Measurements from ENCODE around the gene TIMM8A. TPM values are rescaled to one million over a fixed set of nuclear protein-coding genes. Genes with fewer than 3 reads are reported as not detected.

Gene TIMM8A, protein sequence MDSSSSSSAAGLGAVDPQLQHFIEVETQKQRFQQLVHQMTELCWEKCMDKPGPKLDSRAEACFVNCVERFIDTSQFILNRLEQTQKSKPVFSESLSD
- total RNA-seq (10 to 100 TPM in 3 of 7 donors, 1 to 10 TPM in 4; 4.7 to 13.3 (median 10.0) TPM), polyA plus RNA-seq (1 to 10 TPM; 6.0 to 7.0 TPM)
- long read RNA-seq, donor 1, partial matches to known transcripts = 0 of 5 reads
- long read RNA-seq, donor 1, other reads (novel, unspliced or antisense) = 2 of 5 reads
- long read RNA-seq, donor 2, transcript TIMM8A-205 (2 exons, 1,194 nt) = major isoform, 6 of 6 reads
- long read RNA-seq, donor 2, partial matches to known transcripts = 0 of 6 reads
- long read RNA-seq, donor 2, other reads (novel, unspliced or antisense) = 0 of 6 reads
- long read RNA-seq, donor 3, partial matches to known transcripts = 0 of 4 reads
- long read RNA-seq, donor 3, other reads (novel, unspliced or antisense) = 1 of 4 reads

DNA sequence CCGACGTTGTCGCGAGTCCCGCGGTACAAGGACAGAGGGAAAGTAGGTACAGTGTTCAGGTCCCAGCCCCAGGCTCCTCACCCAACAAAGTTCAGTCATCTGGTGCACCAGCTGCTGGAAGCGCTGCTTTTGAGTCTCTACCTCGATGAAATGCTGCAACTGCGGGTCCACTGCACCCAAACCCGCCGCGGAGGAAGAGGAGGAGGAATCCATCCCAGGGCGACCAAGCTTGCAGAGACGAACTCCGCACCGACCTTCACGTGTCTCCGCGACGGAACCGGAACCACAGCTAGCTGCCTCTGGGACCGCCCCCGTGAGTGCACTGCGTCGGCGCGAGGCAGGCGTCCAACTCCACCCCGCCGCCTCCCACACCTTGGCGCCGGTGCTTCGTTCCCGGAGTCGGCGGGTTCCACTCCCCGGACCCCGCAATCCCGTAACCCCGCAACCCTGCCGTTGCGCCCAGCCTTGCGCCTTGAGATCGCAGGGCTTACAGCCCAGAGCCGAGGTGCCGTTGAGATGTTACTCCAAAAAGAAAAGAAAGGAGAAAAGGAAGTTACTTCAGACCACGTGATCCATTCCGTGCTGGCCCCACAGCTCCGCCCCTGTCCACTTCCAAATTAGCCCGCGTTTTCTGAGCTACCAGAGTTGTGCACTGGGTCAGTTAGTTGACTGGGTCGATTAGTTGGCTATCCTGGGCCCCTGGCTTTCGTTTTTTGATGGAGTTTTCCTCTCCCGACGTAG is at the start of gene TIMM8A:
Gene TIMM8A, minus strand, starts transcription at position 291 of the 741 bp plus-strand sequence. Its CDS starts 78 bp downstream, at position 213.
- Histone ChIP-seq H3K27ac (peak within 1 kb of the TSS; percentile 69 to 91), H3K36me3 (no peaks in the 10 kb centered on the region), H3K4me3 (peak within 1 kb of the TSS; percentile 65), H3K9me3 (no peaks in the 10 kb centered on the region), H3K4me1 (ENCODE audit: insufficient read depth) (no peaks in the 10 kb centered on the region), H3K27me3 (no peaks in the 10 kb centered on the region)
- 24 to 39% (median 32%) methylated on average over 54 to 55 of the region's 55 CpGs for WGBS, 3 donors
- TF ChIP-seq, protein P1, sequence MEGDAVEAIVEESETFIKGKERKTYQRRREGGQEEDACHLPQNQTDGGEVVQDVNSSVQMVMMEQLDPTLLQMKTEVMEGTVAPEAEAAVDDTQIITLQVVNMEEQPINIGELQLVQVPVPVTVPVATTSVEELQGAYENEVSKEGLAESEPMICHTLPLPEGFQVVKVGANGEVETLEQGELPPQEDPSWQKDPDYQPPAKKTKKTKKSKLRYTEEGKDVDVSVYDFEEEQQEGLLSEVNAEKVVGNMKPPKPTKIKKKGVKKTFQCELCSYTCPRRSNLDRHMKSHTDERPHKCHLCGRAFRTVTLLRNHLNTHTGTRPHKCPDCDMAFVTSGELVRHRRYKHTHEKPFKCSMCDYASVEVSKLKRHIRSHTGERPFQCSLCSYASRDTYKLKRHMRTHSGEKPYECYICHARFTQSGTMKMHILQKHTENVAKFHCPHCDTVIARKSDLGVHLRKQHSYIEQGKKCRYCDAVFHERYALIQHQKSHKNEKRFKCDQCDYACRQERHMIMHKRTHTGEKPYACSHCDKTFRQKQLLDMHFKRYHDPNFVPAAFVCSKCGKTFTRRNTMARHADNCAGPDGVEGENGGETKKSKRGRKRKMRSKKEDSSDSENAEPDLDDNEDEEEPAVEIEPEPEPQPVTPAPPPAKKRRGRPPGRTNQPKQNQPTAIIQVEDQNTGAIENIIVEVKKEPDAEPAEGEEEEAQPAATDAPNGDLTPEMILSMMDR (IDR thresholded peaks at IDR 0.05) = no peak
- TF ChIP-seq EP300 (IDR thresholded peaks at IDR 0.05) (no peak), POLR2A (IDR thresholded peaks at IDR 0.05) (no peak)
- intact Hi-C loops (cut with DNase I) = no loop called here
- peak; percentile 69 to 84 (median 75) for DNase-seq

DNA sequence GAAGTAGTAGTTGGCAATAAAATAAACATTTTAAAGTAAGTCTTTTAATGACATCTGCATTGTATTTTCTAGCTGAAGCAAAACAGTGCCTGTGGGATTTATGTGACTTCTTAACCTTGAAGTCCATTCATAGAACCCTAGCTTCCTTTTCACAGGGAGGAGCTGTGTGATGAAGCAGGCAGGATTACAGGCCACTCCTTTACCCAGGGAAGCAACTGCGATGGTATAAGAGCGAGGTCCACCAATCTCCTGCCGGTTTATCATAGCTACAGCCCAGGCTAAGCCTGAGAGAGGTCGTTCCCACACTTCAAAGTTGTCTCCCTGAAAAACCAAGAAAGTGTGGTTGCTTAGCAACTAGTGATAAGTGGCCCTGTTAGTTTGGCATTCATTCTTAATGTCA is 49.2 kb upstream of the TIMM8A start:
- WGBS, 3 donors = 21 to 30% (median 22%) methylated on average over 4 of the region's 4 CpGs
- no peaks in the 10 kb centered on the region for H3K9me3 ChIP-seq
- H3K27me3 ChIP-seq = no peaks in the 10 kb centered on the region
- H3K4me1 ChIP-seq (ENCODE audit: insufficient read depth) = no peaks in the 10 kb centered on the region
- no peak overlapping the region for H3K27ac ChIP-seq
- TF ChIP-seq EP300 (IDR thresholded peaks at IDR 0.05) (no peak), POLR2A (IDR thresholded peaks at IDR 0.05) (no peak)
- TF ChIP-seq, protein P1 (IDR thresholded peaks at IDR 0.05) = no peak
- no peak for DNase-seq
- intact Hi-C loops (cut with DNase I) = no loop called here
- H3K36me3 ChIP-seq = no peaks in the 10 kb centered on the region
- no peak overlapping the region for H3K4me3 ChIP-seq

DNA sequence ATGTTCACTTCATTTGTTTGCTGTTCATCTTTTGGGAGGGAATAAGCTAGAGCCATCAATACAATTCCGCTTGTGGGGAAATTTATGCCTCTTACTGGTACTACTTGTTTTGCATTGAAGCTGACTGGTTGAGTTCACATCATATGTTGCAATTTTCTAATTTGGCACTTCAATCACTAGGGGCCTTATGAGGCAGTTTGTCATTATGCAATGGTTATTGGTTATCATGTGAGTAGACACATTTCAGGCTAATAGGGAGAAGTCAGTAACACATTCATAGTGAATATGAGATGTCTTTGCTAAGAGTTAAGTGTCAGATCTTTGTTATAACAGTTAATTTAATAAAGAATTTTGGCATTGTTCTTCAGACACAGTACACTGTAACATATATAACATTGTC is 47.2 kb upstream of the TIMM8A start:
- no peaks in the 10 kb centered on the region for H3K36me3 ChIP-seq
- H3K27me3 ChIP-seq = no peaks in the 10 kb centered on the region
- no peak overlapping the region for H3K27ac ChIP-seq
- no peak for DNase-seq
- no peaks in the 10 kb centered on the region for H3K4me1 ChIP-seq (ENCODE audit: insufficient read depth)
- WGBS, 3 donors = 79 to 90% (median 84%) methylated on average over 1 of the region's 1 CpG
- no peak overlapping the region for H3K4me3 ChIP-seq
- no peak for TF ChIP-seq EP300 (IDR thresholded peaks at IDR 0.05)
- no peak for TF ChIP-seq POLR2A (IDR thresholded peaks at IDR 0.05)
- TF ChIP-seq, protein P1 (IDR thresholded peaks at IDR 0.05) = no peak
- no peaks in the 10 kb centered on the region for H3K9me3 ChIP-seq
- intact Hi-C loops (cut with DNase I) = no loop called here

DNA sequence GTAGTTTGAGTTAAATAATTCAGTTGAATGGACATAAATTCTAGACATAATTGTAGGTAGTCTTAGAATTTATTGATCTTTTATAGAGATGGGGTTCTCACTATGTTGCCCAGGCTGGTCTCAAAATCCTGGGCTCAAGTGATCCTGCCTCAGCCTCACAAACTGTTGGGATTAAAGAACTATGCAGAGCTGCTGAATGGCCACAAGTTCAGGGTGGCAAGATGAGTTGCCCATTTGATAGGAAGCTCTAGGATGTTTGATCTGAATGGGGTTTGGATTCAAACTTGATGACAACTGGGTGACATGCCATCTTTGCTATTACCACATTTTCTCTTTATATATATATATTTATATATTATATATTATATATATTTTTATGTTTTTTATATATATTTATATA is 45.8 kb upstream of the TIMM8A start:
- intact Hi-C loops (cut with DNase I) = no loop called here
- Histone ChIP-seq H3K27ac (no peak overlapping the region), H3K27me3 (no peaks in the 10 kb centered on the region), H3K4me3 (no peak overlapping the region), H3K36me3 (no peaks in the 10 kb centered on the region), H3K9me3 (no peaks in the 10 kb centered on the region), H3K4me1 (ENCODE audit: insufficient read depth) (no peaks in the 10 kb centered on the region)
- no peak for DNase-seq
- TF ChIP-seq EP300 (IDR thresholded peaks at IDR 0.05) = no peak
- TF ChIP-seq, protein P1 (IDR thresholded peaks at IDR 0.05) = no peak
- no peak for TF ChIP-seq POLR2A (IDR thresholded peaks at IDR 0.05)

Data from ovary (tissue), 10 donors.